NCI-H1092 treated with DMSO at 0.1 percent for 48 hours (cell line): ENCODE measurements around the gene SSR4.
"Not testable (repeated sequence)": the region's sequence is repeated elsewhere in the genome, so short reads cannot be mapped to it uniquely, and the experiment has no call there.

ENCODE experiments used
- DNase-seq: peaks from one replicate; lab custom pipeline; 2025; lab: John Stamatoyannopoulos, UW

The SSR4 gene

GRCh38 chrX:153794018-153794896, at the start of gene SSR4, which contains the start of gene IDH3G:
Gene SSR4, plus strand, starts transcription at chrX:153794668. Its CDS starts 20 bp downstream, at chrX:153794688.
Gene IDH3G, minus strand, starts transcription at chrX:153794375. Its CDS starts 49 bp downstream, at chrX:153794326.
- peak; percentile 95 for DNase-seq

GRCh38 chrX:153745067-153745433, 49.4 kb upstream of the SSR4 start:
- not testable (repeated sequence) for DNase-seq

- DNase-seq, result no peak
Measured at GRCh38 chrX:153746359-153746758, 48.1 kb upstream of the SSR4 start.

- DNase-seq, result not testable (repeated sequence)
Measured at GRCh38 chrX:153746991-153747390, 47.5 kb upstream of the SSR4 start.

DNA sequence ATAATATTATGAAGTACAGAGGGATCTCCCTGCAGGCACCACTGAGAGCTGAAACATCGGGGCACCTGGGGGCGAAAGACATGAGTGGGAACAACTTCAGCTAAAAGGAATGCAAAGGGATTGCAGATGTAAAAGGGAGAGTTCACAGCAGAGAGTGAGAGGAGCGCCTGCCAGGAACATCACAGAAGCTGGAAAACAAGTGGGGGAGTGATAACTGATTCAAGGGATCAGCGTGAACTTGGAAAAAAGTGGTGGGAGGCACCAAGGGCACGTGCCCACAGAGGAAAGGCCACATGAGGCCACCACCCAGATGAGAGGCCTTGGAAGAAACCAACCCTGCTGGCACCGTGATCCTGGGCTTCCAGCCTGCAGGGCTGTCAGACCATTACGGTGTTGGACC, 45.5 kb upstream of the SSR4 start:
- DNase-seq, result not testable (repeated sequence)

GRCh38 chrX:153750127-153750774, 44.2 kb upstream of the SSR4 start:
- DNase-seq, result no peak

DNA sequence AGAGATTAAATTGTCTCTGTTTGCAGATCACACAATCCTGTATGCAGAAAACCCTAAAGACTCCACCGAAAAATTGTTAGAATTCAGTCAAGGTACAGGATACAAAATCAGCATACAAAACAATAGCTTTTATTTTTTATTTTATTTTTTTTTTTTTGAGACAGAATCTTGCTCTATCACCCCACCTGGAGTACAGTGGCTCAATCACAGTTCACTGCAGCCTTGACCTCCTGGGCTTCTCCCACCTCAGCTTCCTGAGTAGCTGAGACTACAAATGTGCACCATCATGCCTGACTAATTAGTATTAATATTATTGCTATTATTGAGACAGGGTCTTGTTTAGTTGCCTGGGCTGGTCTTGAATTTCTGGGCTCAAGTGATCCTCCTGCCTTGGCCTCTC, 39.3 kb upstream of the SSR4 start:
- no peak for DNase-seq

- DNase-seq, result no peak
Measured at GRCh38 chrX:153761863-153762262, 32.6 kb upstream of the SSR4 start.

- DNase-seq, result no peak
Measured at GRCh38 chrX:153762626-153763173, 31.8 kb upstream of the SSR4 start.

- DNase-seq, result no peak
Measured at GRCh38 chrX:153763298-153763932, 31.1 kb upstream of the SSR4 start.

- peak; percentile 77 for DNase-seq
Measured at GRCh38 chrX:153763989-153764755, 30.3 kb upstream of the SSR4 start, which contains the start of gene PLXNB3. Gene PLXNB3, plus strand, starts transcription at chrX:153764249. Its CDS starts 1,287 bp downstream, at chrX:153765536.

- DNase-seq, result no peak
Measured at GRCh38 chrX:153764786-153765137, 29.7 kb upstream of the SSR4 start.

DNA sequence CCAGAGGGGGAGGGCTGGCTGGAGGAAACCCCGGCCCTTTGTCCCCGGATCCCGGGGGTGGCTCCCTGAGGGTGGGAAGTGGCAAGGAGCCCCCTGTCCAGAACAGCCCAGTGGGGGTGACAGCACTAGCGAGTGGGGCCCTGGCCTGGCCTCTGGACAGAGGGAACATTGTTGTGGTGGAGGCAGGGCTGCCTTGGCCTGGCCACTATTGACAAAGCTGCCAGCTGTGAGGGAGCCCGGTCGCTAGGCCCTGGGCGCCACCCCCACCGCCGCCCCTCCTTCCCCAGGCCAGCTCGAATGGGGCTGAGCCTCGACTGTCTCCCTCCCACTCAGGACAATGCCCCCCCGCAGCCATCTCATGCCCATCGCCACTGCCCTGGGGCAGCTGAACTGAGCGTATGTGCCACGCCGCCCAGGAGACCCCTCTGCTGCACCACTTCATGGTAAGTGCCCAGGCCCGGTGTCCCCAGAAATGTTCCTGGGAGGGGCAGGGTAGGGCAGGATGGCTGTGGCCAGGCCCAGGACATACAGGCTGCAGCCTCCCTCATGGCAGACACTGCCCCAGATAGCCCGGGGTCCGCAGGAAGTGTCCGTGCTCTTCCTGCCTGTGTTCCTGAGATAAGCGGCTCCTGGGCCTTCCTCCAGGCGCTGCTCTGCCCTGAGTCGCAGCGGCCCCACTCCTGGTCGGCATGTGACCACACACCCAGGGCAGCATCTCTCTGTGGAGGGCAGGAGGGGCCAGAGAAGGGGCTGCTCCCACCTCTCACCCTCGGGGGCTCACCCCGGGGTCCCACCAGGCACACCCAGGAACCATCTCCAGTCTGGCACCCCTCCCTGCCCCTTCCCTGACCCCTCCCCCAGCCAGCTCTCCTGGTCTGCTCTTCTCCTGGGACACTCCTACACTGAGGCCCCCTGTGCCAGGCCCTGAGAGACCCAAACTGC, 29.1 kb upstream of the SSR4 start:
- DNase-seq, result no peak

GRCh38 chrX:153766098-153766817, 28.2 kb upstream of the SSR4 start:
- DNase-seq, result peak; percentile 67

DNA sequence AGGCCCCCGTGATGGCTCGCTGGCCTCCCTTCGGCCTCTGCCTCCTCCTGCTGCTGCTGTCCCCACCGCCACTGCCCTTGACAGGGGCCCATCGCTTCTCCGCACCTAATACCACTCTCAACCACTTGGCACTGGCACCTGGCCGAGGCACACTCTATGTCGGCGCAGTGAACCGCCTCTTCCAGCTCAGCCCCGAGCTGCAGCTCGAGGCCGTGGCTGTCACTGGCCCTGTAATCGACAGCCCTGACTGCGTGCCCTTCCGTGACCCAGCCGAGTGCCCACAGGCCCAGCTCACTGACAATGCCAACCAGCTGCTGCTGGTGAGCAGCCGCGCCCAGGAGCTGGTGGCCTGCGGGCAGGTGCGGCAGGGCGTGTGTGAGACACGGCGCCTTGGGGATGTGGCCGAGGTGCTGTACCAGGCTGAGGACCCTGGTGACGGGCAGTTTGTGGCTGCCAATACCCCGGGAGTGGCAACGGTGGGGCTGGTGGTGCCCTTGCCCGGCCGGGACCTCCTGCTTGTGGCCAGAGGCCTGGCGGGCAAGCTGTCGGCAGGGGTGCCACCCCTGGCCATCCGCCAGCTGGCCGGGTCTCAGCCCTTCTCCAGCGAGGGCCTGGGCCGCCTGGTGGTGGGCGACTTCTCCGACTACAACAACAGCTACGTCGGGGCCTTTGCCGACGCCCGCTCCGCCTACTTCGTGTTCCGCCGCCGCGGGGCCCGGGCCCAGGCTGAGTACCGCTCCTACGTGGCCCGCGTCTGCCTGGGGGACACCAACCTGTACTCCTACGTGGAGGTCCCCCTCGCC, 27.4 kb upstream of the SSR4 start:
- DNase-seq, result peak; percentile 75

DNA sequence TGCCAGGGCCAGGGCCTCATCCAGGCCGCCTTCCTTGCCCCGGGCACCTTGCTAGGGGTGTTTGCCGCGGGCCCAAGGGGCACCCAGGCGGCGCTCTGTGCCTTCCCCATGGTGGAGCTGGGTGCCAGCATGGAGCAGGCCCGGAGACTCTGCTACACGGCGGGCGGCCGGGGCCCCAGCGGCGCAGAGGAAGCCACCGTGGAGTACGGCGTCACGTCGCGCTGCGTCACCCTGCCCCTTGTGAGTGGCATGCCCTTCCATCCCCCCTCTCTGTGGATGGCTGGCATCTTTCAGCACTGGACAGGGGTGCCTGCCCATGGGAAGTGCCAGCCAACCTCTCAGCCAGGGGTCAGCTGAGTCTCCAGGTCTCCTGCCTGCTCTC, 26.8 kb upstream of the SSR4 start:
- DNase-seq, result no peak

- no peak for DNase-seq
Measured at GRCh38 chrX:153768311-153769157, 25.9 kb upstream of the SSR4 start.
